Astrocyte of the spinal cord (primary cell): Measurements from ENCODE around the gene LSMEM2.
A peak's percentile ranks its signal among the peaks of the same experiment; 100 is the strongest.

ENCODE experiments used
- DNase-seq: peaks from one replicate; pipeline ENCODE4 v3.0.0; 2011; ENCODE audit warnings: low read depth, low spot score
- H3K4me3 ChIP-seq: 2 replicates; pipeline ENCODE4 v1.5.1; 2011; ENCODE audit warnings: low read depth, mild to moderate bottlenecking, low read length, moderate library complexity
- CTCF ChIP-seq: IDR thresholded peaks from 2 replicates; pipeline ENCODE4 v1.5.1; 2012; ENCODE audit warnings: low read depth, mild to moderate bottlenecking, low read length, inconsistent platforms
- in situ Hi-C: cut with HindIII; loops from 2 replicates; pipeline ENCODE4 v1.10.0; 2017; ENCODE audit warnings: low sequenced_read_pairs

LSMEM2 gene

DNA sequence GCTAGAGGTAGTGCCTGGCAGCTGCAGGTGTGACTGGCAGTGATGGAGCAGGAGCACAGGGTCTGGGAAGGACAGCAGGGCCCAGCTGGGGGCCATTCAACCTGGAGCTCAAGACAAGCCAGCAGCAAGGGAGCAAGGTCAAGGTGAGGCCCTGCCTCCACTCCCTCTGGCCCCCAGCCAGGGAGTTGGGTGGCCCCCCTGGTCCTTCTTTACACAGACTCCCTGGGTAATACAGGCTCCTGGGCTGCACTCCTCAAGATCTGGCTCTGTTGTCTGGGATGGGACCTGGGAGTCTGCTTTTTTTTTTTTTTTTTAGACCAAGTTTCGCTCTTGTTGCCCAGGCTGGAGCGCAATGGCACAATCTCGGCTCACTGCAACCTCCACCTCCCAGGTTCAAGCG is 28.4 kb upstream of the LSMEM2 start:
- no peak for DNase-seq
- no peak for TF ChIP-seq CTCF
- in situ Hi-C loops, result no loop called here
- H3K4me3 ChIP-seq, result no peak overlapping the region

DNA sequence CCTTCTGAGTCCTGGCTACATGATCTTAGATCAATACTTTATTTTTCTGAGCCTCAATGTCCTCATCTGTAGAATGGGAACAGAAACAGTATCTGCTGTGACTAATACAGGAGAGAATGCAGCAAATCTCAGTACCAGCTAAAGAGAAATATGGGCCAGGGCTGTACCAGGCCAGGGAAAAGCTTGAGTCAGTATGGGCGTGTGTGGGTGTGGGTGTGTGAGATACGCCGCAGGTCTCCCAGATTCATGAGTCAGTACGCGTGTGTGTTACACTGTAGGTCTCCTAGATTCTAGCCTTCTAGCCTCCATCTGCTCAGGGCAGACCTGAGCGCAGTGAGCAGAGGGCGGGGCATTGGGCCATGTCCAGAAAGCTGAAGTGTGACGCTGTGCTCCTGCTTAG is 27.7 kb upstream of the LSMEM2 start:
- in situ Hi-C loops, result no loop called here

DNA sequence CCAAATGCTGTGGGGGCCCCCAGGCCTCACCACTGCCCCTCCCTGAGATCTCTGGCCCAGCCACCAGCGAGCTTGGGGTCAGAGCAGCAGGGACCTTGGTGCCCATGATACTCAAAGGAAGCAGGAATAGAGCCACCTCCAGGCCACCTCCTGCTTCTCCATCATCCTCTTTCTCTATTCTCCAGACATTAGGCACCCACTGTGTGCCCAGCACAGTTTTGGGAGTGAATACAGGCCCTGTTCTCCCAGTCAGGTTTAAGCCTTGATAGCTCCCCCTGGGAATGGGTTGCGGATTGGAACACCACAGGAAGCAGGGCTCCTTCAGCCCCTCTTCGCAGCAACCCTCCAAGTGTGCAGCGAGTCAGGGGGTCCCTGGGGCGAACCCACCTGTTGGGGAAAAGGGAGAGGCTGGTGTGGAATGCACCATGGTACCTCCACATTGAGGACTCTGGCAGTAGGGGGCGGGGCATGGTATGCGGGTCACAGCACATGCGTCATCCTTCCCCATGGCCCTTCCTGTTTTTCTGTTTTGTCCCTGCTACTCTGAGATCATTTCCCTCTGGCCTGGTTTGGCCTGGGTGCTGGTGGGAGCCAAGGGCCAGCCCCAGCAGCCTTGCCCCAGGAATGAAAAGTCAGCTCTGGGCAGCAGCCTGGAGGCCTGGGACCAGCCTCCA is 24.2 kb upstream of the LSMEM2 start:
- H3K4me3 ChIP-seq, result no peak overlapping the region

More for the DNA sequence above, 27.7 kb upstream of the LSMEM2 start:
- no peak for TF ChIP-seq CTCF
- peak; percentile 89 for DNase-seq
- no peak overlapping the region for H3K4me3 ChIP-seq

DNA sequence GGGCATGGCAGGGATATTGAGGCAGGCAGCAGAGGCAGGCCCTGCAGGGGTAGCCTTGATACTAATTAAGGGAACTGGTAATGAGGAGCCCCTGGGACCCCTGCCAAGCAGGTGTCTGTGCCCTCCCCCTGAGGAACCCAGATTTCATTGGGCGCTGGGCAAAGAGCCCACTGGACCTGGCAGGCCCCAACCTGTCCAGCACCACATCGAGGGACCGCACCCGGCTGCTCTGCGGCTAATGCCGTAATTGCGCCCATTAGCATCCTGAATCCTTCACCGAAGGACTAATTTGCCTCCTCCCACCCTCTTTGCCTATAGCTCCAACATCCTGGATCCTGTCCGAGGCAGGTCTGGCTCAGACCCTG is 23.7 kb upstream of the LSMEM2 start:
- in situ Hi-C loops, result no loop called here
- TF ChIP-seq CTCF, result no peak
- H3K4me3 ChIP-seq, result no peak overlapping the region
- DNase-seq, result no peak

More for the DNA sequence above, 24.2 kb upstream of the LSMEM2 start:
- peak; percentile 48 for DNase-seq
- in situ Hi-C loops, result no loop called here
- no peak for TF ChIP-seq CTCF

GRCh38 chr3:50256978-50257890 is 21.7 kb upstream of the LSMEM2 start:
- TF ChIP-seq CTCF, result peak; percentile 70
- DNase-seq, result peak; percentile 50
- H3K4me3 ChIP-seq, result no peak overlapping the region
- in situ Hi-C loops, result no loop called here

GRCh38 chr3:50258029-50258680 is 20.7 kb upstream of the LSMEM2 start:
- in situ Hi-C loops, result no loop called here
- no peak for TF ChIP-seq CTCF
- no peak overlapping the region for H3K4me3 ChIP-seq
- DNase-seq, result no peak
